Hypothalamus (tissue), 51 donors: ENCODE measurements around the gene SRRM5.
"Not testable (repeated sequence)": the region's sequence is repeated elsewhere in the genome, so short reads cannot be mapped to it uniquely, and the experiment has no call there.

Experiments
- DNase-seq, 51 donors: peaks; one replicate each; lab custom pipeline; 2025; lab: John Stamatoyannopoulos, UW

Gene SRRM5

GRCh38 chr19:43591904-43592772 lies 19.8 kb upstream of the SRRM5 start:
- no peak for DNase-seq

GRCh38 chr19:43592800-43593350 lies 19.0 kb upstream of the SRRM5 start:
- DNase-seq, result no peak

- no peak for DNase-seq
These were observed 17.7 kb upstream of the SRRM5 start for GRCh38 chr19:43594081-43594697.

- peak in 22 of 51 donors; percentile 7 to 61 (median 24) for DNase-seq
These were observed 16.9 kb upstream of the SRRM5 start for GRCh38 chr19:43594710-43595604.

- DNase-seq, result no peak
These were observed 16.3 kb upstream of the SRRM5 start for GRCh38 chr19:43595605-43595998.

GRCh38 chr19:43595999-43596841 lies 15.7 kb upstream of the SRRM5 start, which contains the start of the genes IRGQ and ZNF576:
IRGQ (minus strand) TSS chr19:43596134; CDS start chr19:43595338, 796 bp downstream.
ZNF576 (plus strand) TSS chr19:43596595; CDS start chr19:43597109, 514 bp downstream.
- DNase-seq, result peak; percentile 93 to 100 (median 99)

GRCh38 chr19:43596842-43597461 lies 14.9 kb upstream of the SRRM5 start:
- no peak for DNase-seq

- DNase-seq, result no peak
These were observed 14.0 kb upstream of the SRRM5 start for GRCh38 chr19:43597876-43598275.

- no peak for DNase-seq
These were observed 13.2 kb upstream of the SRRM5 start for GRCh38 chr19:43598445-43599240.

- DNase-seq, result no peak
These were observed 12.1 kb upstream of the SRRM5 start for GRCh38 chr19:43599635-43600295.

GRCh38 chr19:43600326-43600725 lies 11.6 kb upstream of the SRRM5 start:
- not testable (repeated sequence) for DNase-seq

- peak in 1 of 51 donors; percentile 24 for DNase-seq
These were observed 5.9 kb upstream of the SRRM5 start for GRCh38 chr19:43605875-43606568.

GRCh38 chr19:43606569-43607229 lies 5.2 kb upstream of the SRRM5 start:
- peak in 3 of 51 donors; percentile 1 to 12 (median 7) for DNase-seq

- no peak for DNase-seq
These were observed 4.4 kb upstream of the SRRM5 start for GRCh38 chr19:43607238-43608205.

- no peak for DNase-seq
These were observed 2.0 kb upstream of the SRRM5 start for GRCh38 chr19:43609872-43610271.
